Liver (tissue), 3 donors: ENCODE measurements around the gene TM9SF4.

Source experiments
- CTCF ChIP-seq: fragments of 150-350 bp; IDR thresholded peaks from 2 replicates; pipeline ENCODE4 v1.5.1; 2017; ENCODE audit warnings: improper control_type of control experiment, low read depth, low read length; ENCODE audit not compliant: missing input control
- EGR1 ChIP-seq, 2 donors: IDR thresholded peaks; 2 replicates each; pipeline ENCODE4 v1.6.1; 2016 to 2018; ENCODE audit warnings: antibody characterized with exemption in 2 of 2, low read depth in 2 of 2
- GABPA ChIP-seq, 2 donors: IDR thresholded peaks in 1 of 2; conservative IDR thresholded peaks in 1 of 2; 2 replicates each; pipeline ENCODE4 v1.6.1; 2016; ENCODE audit warnings: antibody characterized with exemption in 2 of 2, mild to moderate bottlenecking in 1 of 2, moderate library complexity in 1 of 2
- JUND ChIP-seq, 2 donors: IDR thresholded peaks; 2 replicates each; pipeline ENCODE4 v1.6.1; 2016; ENCODE audit warnings: antibody characterized with exemption in 2 of 2
- RAD21 ChIP-seq, 2 donors: IDR thresholded peaks; 2 replicates each; pipeline ENCODE4 v1.6.1; 2016; ENCODE audit warnings: antibody characterized with exemption in 2 of 2, mild to moderate bottlenecking in 2 of 2
- REST ChIP-seq: IDR thresholded peaks from 2 replicates; pipeline ENCODE4 v1.6.1; 2016; ENCODE audit warnings: antibody characterized with exemption, mild to moderate bottlenecking
- SP1 ChIP-seq: IDR thresholded peaks from 2 replicates; pipeline ENCODE4 v1.6.1; 2018; ENCODE audit warnings: antibody characterized with exemption, mild to moderate bottlenecking
- donor health status: healthy.
- donor health status: healthy.

- TF ChIP-seq SP1: no peak
- no peak for TF ChIP-seq GABPA (IDR thresholded peaks at IDR 0.05 in 1 of 2, conservative IDR thresholded peaks at IDR 0.05 in 1 of 2)
- no peak for TF ChIP-seq CTCF
- no peak for TF ChIP-seq REST
- no peak for TF ChIP-seq JUND (IDR thresholded peaks at IDR 0.05)
- no peak for TF ChIP-seq EGR1 (IDR thresholded peaks at IDR 0.05; ENCODE audit: low read depth in 2 of 2)
- TF ChIP-seq RAD21 (IDR thresholded peaks at IDR 0.05): no peak
Observed at GRCh38 chr20:32083469-32083868, 26.0 kb upstream of the TM9SF4 start.
